HEK293 (cell line): ENCODE measurements around the gene ACSS1.

Experiments used
- CTCF ChIA-PET: fragments of 350-600 bp; formaldehyde crosslinking; extraction: SDS; loops from one replicate; lab custom pipeline; 2021; ENCODE audit warnings: antibody characterized with exemption; lab: Yijun Ruan, JAX
- POLR2A ChIA-PET: fragments of 300-600 bp; formaldehyde crosslinking; extraction: SDS; loops from one replicate; lab custom pipeline; 2020; ENCODE audit warnings: antibody characterized with exemption, inconsistent platforms; lab: Yijun Ruan, JAX
- H3K27ac ChIP-seq: fragments of 200-500 bp; sonication (Bioruptor generic); 2 replicates; pipeline ENCODE4 v1.5.1; 2014; ENCODE audit warnings: low read depth, low read length, control low read depth, inconsistent platforms; ENCODE audit errors: extremely low read depth
- H3K36me3 ChIP-seq, 2 experiments: fragments of 200-500 bp in 1 of 2; sonication (Bioruptor generic) in 1 of 2; 1 replicate in 1 of 2; 2 replicates in 1 of 2; pipeline ENCODE4 v1.5.1; 2014 to 2017; ENCODE audit warnings: inconsistent platforms in 2 of 2, low read length in 2 of 2; ENCODE audit not compliant: control insufficient read depth in 2 of 2, insufficient read depth in 1 of 2
- H3K4me1 ChIP-seq: fragments of 200-500 bp; sonication (Bioruptor generic); 2 replicates; pipeline ENCODE4 v1.5.1; 2014; ENCODE audit warnings: mild to moderate bottlenecking, low read length, inconsistent platforms; ENCODE audit not compliant: control insufficient read depth, insufficient read depth
- H3K4me3 ChIP-seq: 2 replicates; pipeline ENCODE4 v1.5.1; 2011; ENCODE audit warnings: low read depth, mild to moderate bottlenecking, control low read depth, low read length, moderate library complexity
- H3K9me3 ChIP-seq: fragments of 200-500 bp; sonication (Bioruptor generic); 2 replicates; pipeline ENCODE4 v1.5.1; 2014; ENCODE audit warnings: low read depth, low read length, inconsistent platforms; ENCODE audit not compliant: control insufficient read depth, insufficient read depth
- ATF2 ChIP-seq: fragments of 450-650 bp; formaldehyde crosslinking; IDR thresholded peaks from 2 replicates; pipeline ENCODE4 v1.5.1; 2016; ENCODE audit warnings: missing biosample characterization, missing genetic modification characterization, low read depth
- ELK4 ChIP-seq: IDR thresholded peaks from 2 replicates; pipeline ENCODE4 v1.6.1; 2011; ENCODE audit warnings: mild to moderate bottlenecking, low read depth, low read length, borderline replicate concordance
- FEZF1 ChIP-seq: fragments of 450-650 bp; formaldehyde crosslinking; IDR thresholded peaks from 2 replicates; pipeline ENCODE4 v1.5.1; 2016; ENCODE audit warnings: missing biosample characterization, missing genetic modification characterization
- GLIS2 ChIP-seq: fragments of 450-650 bp; formaldehyde crosslinking; IDR thresholded peaks from 2 replicates; pipeline ENCODE4 v1.5.1; 2016; ENCODE audit warnings: missing biosample characterization, missing genetic modification characterization
- HOXD13 ChIP-seq: sonication (generic); formaldehyde crosslinking; IDR thresholded peaks from 2 replicates; pipeline ENCODE4 v1.8.0; 2022; ENCODE audit warnings: missing genetic modification reagents, borderline replicate concordance
- INSM2 ChIP-seq: fragments of 450-650 bp; formaldehyde crosslinking; IDR thresholded peaks from 2 replicates; pipeline ENCODE4 v1.5.1; 2016; ENCODE audit warnings: missing biosample characterization, missing genetic modification characterization
- KLF8 ChIP-seq: fragments of 450-650 bp; formaldehyde crosslinking; IDR thresholded peaks from 2 replicates; pipeline ENCODE4 v1.5.1; 2016; ENCODE audit warnings: missing biosample characterization, missing genetic modification characterization
- PRDM6 ChIP-seq: fragments of 450-650 bp; formaldehyde crosslinking; IDR thresholded peaks from 2 replicates; pipeline ENCODE4 v1.5.1; 2017; ENCODE audit warnings: missing biosample characterization, missing genetic modification characterization
- SP7 ChIP-seq: fragments of 450-650 bp; formaldehyde crosslinking; IDR thresholded peaks from 2 replicates; pipeline ENCODE4 v1.5.1; 2016; ENCODE audit warnings: missing biosample characterization, missing genetic modification characterization
- ZBTB7A ChIP-seq: fragments of 450-650 bp; formaldehyde crosslinking; IDR thresholded peaks from 2 replicates; pipeline ENCODE4 v1.5.1; 2016; ENCODE audit warnings: low read depth, missing biosample characterization, missing genetic modification characterization
- ZFHX2 ChIP-seq: fragments of 450-650 bp; formaldehyde crosslinking; conservative IDR thresholded peaks from 2 replicates; pipeline ENCODE4 v1.5.1; 2016; ENCODE audit warnings: missing biosample characterization, missing genetic modification characterization
- ZFP37 ChIP-seq: fragments of 450-650 bp; formaldehyde crosslinking; IDR thresholded peaks from 2 replicates; pipeline ENCODE4 v1.5.1; 2016; ENCODE audit warnings: missing biosample characterization, missing genetic modification characterization
- ZFP69B ChIP-seq: fragments of 450-650 bp; formaldehyde crosslinking; IDR thresholded peaks from 2 replicates; pipeline ENCODE4 v1.5.1; 2016; ENCODE audit warnings: missing biosample characterization, missing genetic modification characterization
- ZNF221 ChIP-seq: fragments of 450-650 bp; formaldehyde crosslinking; IDR thresholded peaks from 2 replicates; pipeline ENCODE4 v1.5.1; 2017; ENCODE audit warnings: missing biosample characterization, missing genetic modification characterization, borderline replicate concordance
- ZNF341 ChIP-seq: fragments of 450-650 bp; formaldehyde crosslinking; IDR thresholded peaks from 2 replicates; pipeline ENCODE4; 2016; ENCODE audit warnings: low read depth, missing biosample characterization, missing genetic modification characterization
- ZNF366 ChIP-seq: fragments of 450-650 bp; formaldehyde crosslinking; conservative IDR thresholded peaks from 2 replicates; pipeline ENCODE4 v1.5.1; 2016; ENCODE audit warnings: missing biosample characterization, missing genetic modification characterization
- ZNF416 ChIP-seq: fragments of 450-650 bp; formaldehyde crosslinking; IDR thresholded peaks from 2 replicates; pipeline ENCODE4 v1.5.1; 2016; ENCODE audit warnings: missing biosample characterization, missing genetic modification characterization
- ZNF423 ChIP-seq: fragments of 450-650 bp; formaldehyde crosslinking; IDR thresholded peaks from 2 replicates; pipeline ENCODE4 v1.5.1; 2016; ENCODE audit warnings: missing biosample characterization, missing genetic modification characterization
- ZNF555 ChIP-seq: fragments of 450-650 bp; formaldehyde crosslinking; conservative IDR thresholded peaks from 2 replicates; pipeline ENCODE4 v1.5.1; 2017; ENCODE audit warnings: missing biosample characterization, mild to moderate bottlenecking, missing genetic modification characterization, inconsistent platforms
- ZNF596 ChIP-seq: fragments of 450-650 bp; IDR thresholded peaks from 2 replicates; pipeline ENCODE4 v1.5.0; 2018; ENCODE audit warnings: missing biosample characterization, mild to moderate bottlenecking, missing genetic modification characterization, moderate library complexity

ACSS1 gene

GRCh38 chr20:25059866-25060465 is 2.0 kb upstream of the ACSS1 start:
- H3K4me3 ChIP-seq, result no peak overlapping the region
- H3K9me3 ChIP-seq, result no peaks in the 10 kb centered on the region
- H3K27ac ChIP-seq, result no peak overlapping the region
- TF ChIP-seq ZFP37 (tag by site-specific recombination) (no peak), ZNF341 (tag by site-specific recombination) (no peak), HOXD13 (CRISPR knock-in tag) (no peak), KLF8 (tag by site-specific recombination) (no peak)
- peaks cover 6% of the 10 kb centered on the region for H3K4me1 ChIP-seq
- H3K36me3 ChIP-seq, result no peaks in the 10 kb centered on the region
- CTCF ChIA-PET, result interaction anchor here (0.5 to 1.5 kb wide), 4 partner anchors 65 to 284 kb away, joined by 3 to 5 read pairs (median 4); no protein-coding TSS in a partner anchor
- POLR2A ChIA-PET, result interaction anchor here (1.3 kb wide), 1 partner anchor 188 kb away, joined by 3 read pairs; the partner anchor contains the start of gene PYGB

- TF ChIP-seq ZNF555 (tag by site-specific recombination), result no peak
- peak; percentile 21 for TF ChIP-seq GLIS2 (tag by site-specific recombination)
- 0 out of 2 replicates have a peak, but pooled peaks have one; percentile 21 for TF ChIP-seq ZFHX2 (tag by site-specific recombination)
- peak; percentile 35; the same call in 1 of the 2 replicates for TF ChIP-seq PRDM6 (tag by site-specific recombination)
- TF ChIP-seq FEZF1 (tag by site-specific recombination), result no peak
- TF ChIP-seq ZNF221, result no peak
- Histone ChIP-seq H3K36me3 (no peaks in the 10 kb centered on the region), H3K27ac (no peak overlapping the region), H3K4me3 (no peak overlapping the region), H3K9me3 (no peaks in the 10 kb centered on the region), H3K4me1 (peaks cover 6% of the 10 kb centered on the region)
- ChIA-PET CTCF (interaction anchor here (1.2 to 1.5 kb wide), 2 partner anchors 64 to 65 kb away, joined by 4 to 5 read pairs; no protein-coding TSS in a partner anchor), POLR2A (interaction anchor here (1.3 kb wide), 1 partner anchor 189 kb away, joined by 3 read pairs; the partner anchor contains the start of gene PYGB)
Observed at GRCh38 chr20:25058847-25059810, 1.2 kb upstream of the ACSS1 start.

GRCh38 chr20:25057234-25058050 is 497 bp downstream of the ACSS1 start:
- ChIA-PET CTCF (interaction anchor here (1.0 kb wide), 1 partner anchor 119 kb away, joined by 3 read pairs; no protein-coding TSS in a partner anchor), POLR2A (no interaction called here)
- Histone ChIP-seq H3K4me1 (peaks cover 6% of the 10 kb centered on the region), H3K36me3 (no peaks in the 10 kb centered on the region), H3K27ac (peak overlapping the region; percentile 50; the same call in 1 of the 2 replicates), H3K4me3 (peak overlapping the region; percentile 38), H3K9me3 (no peaks in the 10 kb centered on the region)
- 0 out of 2 replicates have a peak, but pooled peaks have one; percentile 29 for TF ChIP-seq ZNF596 (tag by site-specific recombination)
- TF ChIP-seq ZBTB7A (tag by site-specific recombination), result no peak
- no peak for TF ChIP-seq SP7 (tag by site-specific recombination)
- no peak for TF ChIP-seq ELK4
- TF ChIP-seq ZFHX2 (tag by site-specific recombination), result peak; percentile 72
- TF ChIP-seq ZNF555 (tag by site-specific recombination), result no peak
- no peak for TF ChIP-seq INSM2
- TF ChIP-seq ZNF416 (tag by site-specific recombination), result no peak
- TF ChIP-seq ATF2 (tag by site-specific recombination), result no peak
- no peak for TF ChIP-seq ZNF423 (tag by site-specific recombination)
- peak; percentile 56; the same call in 1 of the 2 replicates for TF ChIP-seq ZFP69B (tag by site-specific recombination)
- TF ChIP-seq ZNF366 (tag by site-specific recombination), result no peak
